HL-60 (cell line): ENCODE results near the gene FOLR3.

Experiments used
- DNase-seq, 2 experiments: peaks; one replicate each; pipeline ENCODE4 v3.0.0-alpha.2; 2010 to 2020; ENCODE audit warnings: low read depth in 1 of 2, low spot score in 1 of 2
- H3K27ac ChIP-seq: fragments of 250-450 bp; sonication (Bioruptor Pico); replicated peaks from 2 replicates; pipeline ENCODE4 v1.5.1; 2020; ENCODE audit warnings: mild to moderate bottlenecking, moderate library complexity
- H3K27me3 ChIP-seq: fragments of 250-450 bp; sonication (Bioruptor Pico); 2 replicates; pipeline ENCODE4 v1.5.1; 2021; ENCODE audit warnings: mild to moderate bottlenecking, moderate library complexity; ENCODE audit not compliant: insufficient read depth, poor library complexity, severe bottlenecking
- H3K4me3 ChIP-seq: replicated peaks from 2 replicates; pipeline ENCODE4 v1.5.1; 2011; ENCODE audit warnings: mild to moderate bottlenecking, control low read depth, low read length; ENCODE audit not compliant: insufficient read depth
- CTCF ChIP-seq: IDR thresholded peaks from one replicate; pipeline ENCODE4 v1.5.1; 2011; ENCODE audit warnings: low read length, control low read depth, inconsistent platforms; ENCODE audit not compliant: insufficient read depth
- GABPA ChIP-seq: IDR thresholded peaks from 2 replicates; pipeline ENCODE4 v1.6.1; 2012; ENCODE audit warnings: low read depth
- POLR2AphosphoS5 ChIP-seq: IDR thresholded peaks from 2 replicates; pipeline ENCODE4 v1.6.1; 2012; ENCODE audit warnings: low read depth
- REST ChIP-seq: IDR thresholded peaks from 2 replicates; pipeline ENCODE4 v1.6.1; 2012; ENCODE audit warnings: low read depth; ENCODE audit not compliant: insufficient replicate concordance
- SPI1 ChIP-seq: IDR thresholded peaks from 2 replicates; pipeline ENCODE4 v1.6.1; 2012; ENCODE audit warnings: low read depth, mild to moderate bottlenecking, borderline replicate concordance

The FOLR3 gene

GRCh38 chr11:72116019-72116755 lies 19.3 kb upstream of the FOLR3 start:
- H3K27me3 ChIP-seq = no peaks in the 10 kb centered on the region
- no peak overlapping the region for H3K4me3 ChIP-seq
- no peak for DNase-seq
- TF ChIP-seq POLR2AphosphoS5 (no peak), GABPA (no peak), REST (no peak), CTCF (no peak), SPI1 (no peak)
- peak overlapping the region; percentile 84 for H3K27ac ChIP-seq

- H3K27me3 ChIP-seq = no peaks in the 10 kb centered on the region
- H3K27ac ChIP-seq = peak overlapping the region; percentile 84
- no peak overlapping the region for H3K4me3 ChIP-seq
- no peak for TF ChIP-seq REST
- TF ChIP-seq SPI1 = no peak
- TF ChIP-seq CTCF = no peak
- no peak for TF ChIP-seq GABPA
- no peak for TF ChIP-seq POLR2AphosphoS5
- peak; percentile 83 to 84 for DNase-seq
Measured at GRCh38 chr11:72119198-72119597, 16.3 kb upstream of the FOLR3 start.

- DNase-seq = no peak
- Histone ChIP-seq H3K4me3 (no peak overlapping the region), H3K27me3 (no peaks in the 10 kb centered on the region), H3K27ac (no peak overlapping the region)
- TF ChIP-seq GABPA = no peak
- TF ChIP-seq SPI1 = no peak
- TF ChIP-seq CTCF = no peak
- no peak for TF ChIP-seq REST
- no peak for TF ChIP-seq POLR2AphosphoS5
Measured at GRCh38 chr11:72120930-72121329, 14.6 kb upstream of the FOLR3 start.
